Testis (tissue), 3 donors: ENCODE measurements around the gene RIN1. TPM values are rescaled to one million over a fixed set of nuclear protein-coding genes. Genes with fewer than 3 reads are reported as not detected.
A peak's percentile ranks its signal among the peaks of the same experiment; 100 is the strongest.

Source experiments
- DNase-seq: peaks from one replicate; pipeline ENCODE4 v3.0.0-alpha.2; 2019
- H3K27ac ChIP-seq, 2 donors: fragments of 200-600 bp; sonication (generic); one replicate each; pipeline ENCODE4 v1.5.1; 2019
- H3K27me3 ChIP-seq: fragments of 200-600 bp; sonication (generic); one replicate; pipeline ENCODE4 v1.5.1; 2019
- H3K36me3 ChIP-seq: fragments of 200-600 bp; sonication (generic); one replicate; pipeline ENCODE4 v1.5.1; 2017; ENCODE audit warnings: low read depth; ENCODE audit errors: missing control alignments
- H3K4me1 ChIP-seq: fragments of 200-600 bp; sonication (generic); one replicate; pipeline ENCODE4 v1.5.1; 2019
- H3K4me3 ChIP-seq, 2 donors: fragments of 200-600 bp; sonication (generic); one replicate each; pipeline ENCODE4 v1.5.1; 2017 to 2019
- H3K9me3 ChIP-seq: fragments of 200-600 bp; sonication (generic); one replicate; pipeline ENCODE4 v1.5.1; 2017
- POLR2A ChIP-seq: fragments of 450-650 bp; IDR thresholded peaks from one replicate; pipeline ENCODE4 v1.6.1; 2017; ENCODE audit warnings: antibody characterized with exemption, mild to moderate bottlenecking, moderate library complexity
- WGBS, 2 donors: methylation state at CpG; one replicate each; pipeline ENCODE4 v1.1.5; 2018; 5-methylcytosine and 5-hydroxymethylcytosine counted together
- intact Hi-C: fragments of 100-400 bp; cut with DNase I; formaldehyde crosslinking; loops from one replicate; pipeline ENCODE4 v1.15.1; 2023; ENCODE audit warnings: low total_unique reads
- polyA plus RNA-seq: library from polyadenylated mRNA; stranded (reverse); fragments of 350-450 nt; fragmentation: Illumina TruSeq; extraction: RNeasy Lipid Tissue Mini Kit (QIAGEN cat#74804); gene quantifications from one replicate; pipeline ENCODE4 v1.2.3, GENCODE V29; 2014; ENCODE audit warnings: low read depth, low replicate concordance; ENCODE audit not compliant: insufficient read depth
- total RNA-seq, 2 donors: library from RNA; depleted of rRNA; stranded (reverse); fragments of >200 nt; gene quantifications; one replicate each; pipeline ENCODE4 v1.2.3, GENCODE V29; 2016
- TF ChIP-seq, protein P1 (sequence below), 3 experiments: fragments of 450-650 bp in 2 of 3; fragments of 200-600 bp in 1 of 3; sonication (generic) in 1 of 3; IDR thresholded peaks; one replicate each; pipeline ENCODE4 v1.5.1; 2016 to 2019; ENCODE audit warnings: antibody characterized with exemption in 3 of 3, mild to moderate bottlenecking in 2 of 3, moderate library complexity in 1 of 3

The RIN1 gene
- total and polyA plus RNA-seq, 3 donors from 2014 or later, result 4.7 to 8.5 (median 8.2) TPM

DNA sequence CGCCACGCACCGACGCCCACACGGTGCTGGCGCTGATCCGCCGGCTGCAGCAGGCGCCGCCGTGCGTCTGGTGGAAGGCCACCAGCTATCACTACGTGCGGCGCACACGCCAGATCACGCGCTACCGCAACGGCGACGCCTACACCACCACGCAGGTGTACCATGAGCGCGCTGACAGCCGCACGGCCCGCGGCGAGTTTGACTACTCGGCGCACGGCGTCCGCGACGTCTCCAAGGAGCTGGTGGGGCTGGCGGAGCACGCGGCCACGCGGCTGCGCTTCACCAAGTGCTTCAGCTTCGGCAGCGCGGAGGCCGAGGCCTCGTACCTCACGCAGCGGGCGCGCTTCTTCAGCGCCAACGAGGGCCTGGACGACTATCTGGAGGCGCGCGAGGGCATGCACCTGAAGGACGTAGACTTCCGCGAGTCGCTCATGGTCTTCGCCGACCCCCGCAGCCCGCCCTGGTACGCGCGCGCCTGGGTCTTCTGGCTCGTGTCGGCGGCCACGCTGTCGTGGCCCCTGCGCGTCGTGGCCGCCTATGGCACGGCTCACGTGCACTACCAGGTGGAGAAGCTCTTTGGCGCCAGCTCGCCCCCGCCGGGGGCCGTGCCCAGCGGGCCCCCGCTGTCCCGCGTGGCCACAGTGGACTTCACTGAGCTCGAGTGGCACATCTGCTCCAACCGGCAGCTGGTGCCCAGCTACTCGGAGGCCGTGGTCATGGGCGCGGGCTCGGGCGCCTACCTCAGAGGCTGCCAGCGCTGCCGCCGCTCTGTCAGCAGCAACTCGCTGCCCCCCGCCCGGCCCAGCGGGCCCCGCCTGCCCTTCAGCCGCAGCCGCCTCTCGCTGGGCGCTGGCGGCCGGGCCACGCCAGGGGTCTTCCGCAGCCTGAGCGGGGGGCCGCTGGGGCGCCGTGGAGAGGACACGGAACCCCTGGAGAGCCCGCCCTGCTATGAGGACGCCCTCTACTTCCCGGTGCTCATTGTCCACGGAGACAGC, 41.3 kb downstream of the RIN1 start:
- Histone ChIP-seq H3K27ac (no peak overlapping the region), H3K36me3 (no peaks in the 10 kb centered on the region), H3K4me1 (peaks cover 8% of the 10 kb centered on the region), H3K4me3 (peak overlapping the region; percentile 15 to 26), H3K27me3 (no peaks in the 10 kb centered on the region), H3K9me3 (no peaks in the 10 kb centered on the region)
- no peak for DNase-seq
- WGBS, 2 donors, result 64 to 74% methylated on average over 13 to 114 of the region's 123 CpGs
- TF ChIP-seq, protein P1, sequence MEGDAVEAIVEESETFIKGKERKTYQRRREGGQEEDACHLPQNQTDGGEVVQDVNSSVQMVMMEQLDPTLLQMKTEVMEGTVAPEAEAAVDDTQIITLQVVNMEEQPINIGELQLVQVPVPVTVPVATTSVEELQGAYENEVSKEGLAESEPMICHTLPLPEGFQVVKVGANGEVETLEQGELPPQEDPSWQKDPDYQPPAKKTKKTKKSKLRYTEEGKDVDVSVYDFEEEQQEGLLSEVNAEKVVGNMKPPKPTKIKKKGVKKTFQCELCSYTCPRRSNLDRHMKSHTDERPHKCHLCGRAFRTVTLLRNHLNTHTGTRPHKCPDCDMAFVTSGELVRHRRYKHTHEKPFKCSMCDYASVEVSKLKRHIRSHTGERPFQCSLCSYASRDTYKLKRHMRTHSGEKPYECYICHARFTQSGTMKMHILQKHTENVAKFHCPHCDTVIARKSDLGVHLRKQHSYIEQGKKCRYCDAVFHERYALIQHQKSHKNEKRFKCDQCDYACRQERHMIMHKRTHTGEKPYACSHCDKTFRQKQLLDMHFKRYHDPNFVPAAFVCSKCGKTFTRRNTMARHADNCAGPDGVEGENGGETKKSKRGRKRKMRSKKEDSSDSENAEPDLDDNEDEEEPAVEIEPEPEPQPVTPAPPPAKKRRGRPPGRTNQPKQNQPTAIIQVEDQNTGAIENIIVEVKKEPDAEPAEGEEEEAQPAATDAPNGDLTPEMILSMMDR (IDR thresholded peaks at IDR 0.05), result no peak
- TF ChIP-seq POLR2A, result no peak
- intact Hi-C loops, result no loop called here

DNA sequence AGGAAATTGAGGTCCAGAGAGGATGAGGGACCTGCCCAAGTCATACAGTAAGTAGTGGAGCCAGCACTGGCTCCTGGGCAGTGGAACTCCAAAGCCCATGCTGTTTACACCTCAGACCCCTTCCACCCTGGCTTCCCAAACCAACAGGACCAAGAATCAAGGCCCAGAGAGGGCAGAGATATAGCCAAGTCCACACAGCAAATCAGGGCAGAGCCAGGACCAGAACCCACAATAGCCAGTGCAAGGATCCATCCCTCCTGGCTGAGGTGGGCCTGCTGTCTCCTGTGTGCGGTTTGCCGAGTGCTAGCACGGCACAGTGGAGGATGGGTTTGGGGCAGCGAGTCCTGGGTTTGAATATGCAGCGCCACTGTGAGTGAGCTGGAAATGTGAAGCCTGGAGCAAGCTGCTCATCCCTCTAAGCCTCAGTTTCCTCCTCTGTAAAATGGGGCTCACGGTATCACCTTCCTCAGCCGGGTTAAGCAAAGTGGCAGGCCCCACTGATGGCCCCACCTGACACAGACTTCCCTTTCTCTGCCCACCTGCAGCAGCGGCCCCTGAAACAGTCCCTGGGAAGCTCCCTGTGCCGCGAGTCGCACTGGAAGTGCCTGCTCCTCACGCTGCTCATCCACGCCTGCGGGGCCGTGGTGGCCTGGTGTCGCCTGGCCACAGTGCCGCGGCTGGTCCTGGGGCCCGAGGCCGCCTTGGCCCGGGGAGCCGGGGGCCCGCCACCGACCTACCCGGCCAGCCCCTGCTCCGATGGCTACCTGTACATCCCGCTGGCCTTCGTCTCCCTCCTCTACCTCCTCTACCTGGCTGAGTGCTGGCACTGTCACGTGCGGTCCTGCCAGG, 42.2 kb downstream of the RIN1 start:
- 68 to 74% methylated on average over 5 to 30 of the region's 30 CpGs for WGBS, 2 donors
- TF ChIP-seq POLR2A, result no peak
- TF ChIP-seq, protein P1 (IDR thresholded peaks at IDR 0.05), result no peak
- DNase-seq, result no peak
- Histone ChIP-seq H3K27ac (no peak overlapping the region), H3K36me3 (no peaks in the 10 kb centered on the region), H3K27me3 (no peaks in the 10 kb centered on the region), H3K4me3 (peak overlapping the region; percentile 15 to 26), H3K4me1 (peaks cover 12% of the 10 kb centered on the region), H3K9me3 (no peaks in the 10 kb centered on the region)
- intact Hi-C loops, result no loop called here

DNA sequence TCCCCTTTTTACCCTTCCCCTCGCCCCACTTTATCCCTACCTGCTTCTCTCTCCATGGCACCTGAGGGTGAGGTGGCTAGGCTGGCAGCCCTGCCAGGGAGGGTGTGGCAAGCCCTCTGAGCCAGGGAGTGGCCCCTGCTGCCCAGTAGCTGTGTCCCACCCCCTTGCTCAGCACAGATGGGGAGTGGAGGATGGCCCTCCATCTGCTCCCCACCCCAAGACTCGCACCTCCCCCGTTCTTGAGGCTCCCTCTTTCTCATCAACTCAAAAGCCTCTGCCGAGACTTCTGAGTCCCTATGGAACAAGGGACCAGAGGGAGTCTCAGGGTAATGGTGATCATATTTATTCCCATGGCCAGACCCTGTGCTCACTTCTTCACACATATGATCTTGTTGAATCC, 42.9 kb downstream of the RIN1 start:
- 56 to 73% methylated on average over 4 of the region's 4 CpGs for WGBS, 2 donors
- H3K36me3 ChIP-seq, result no peaks in the 10 kb centered on the region
- intact Hi-C loops, result no loop called here
- no peaks in the 10 kb centered on the region for H3K27me3 ChIP-seq
- H3K9me3 ChIP-seq, result no peaks in the 10 kb centered on the region
- H3K4me3 ChIP-seq, result no peak overlapping the region
- DNase-seq, result no peak
- no peak overlapping the region for H3K27ac ChIP-seq
- TF ChIP-seq POLR2A, result no peak
- TF ChIP-seq, protein P1 (IDR thresholded peaks at IDR 0.05), result no peak
- peaks cover 12% of the 10 kb centered on the region for H3K4me1 ChIP-seq

DNA sequence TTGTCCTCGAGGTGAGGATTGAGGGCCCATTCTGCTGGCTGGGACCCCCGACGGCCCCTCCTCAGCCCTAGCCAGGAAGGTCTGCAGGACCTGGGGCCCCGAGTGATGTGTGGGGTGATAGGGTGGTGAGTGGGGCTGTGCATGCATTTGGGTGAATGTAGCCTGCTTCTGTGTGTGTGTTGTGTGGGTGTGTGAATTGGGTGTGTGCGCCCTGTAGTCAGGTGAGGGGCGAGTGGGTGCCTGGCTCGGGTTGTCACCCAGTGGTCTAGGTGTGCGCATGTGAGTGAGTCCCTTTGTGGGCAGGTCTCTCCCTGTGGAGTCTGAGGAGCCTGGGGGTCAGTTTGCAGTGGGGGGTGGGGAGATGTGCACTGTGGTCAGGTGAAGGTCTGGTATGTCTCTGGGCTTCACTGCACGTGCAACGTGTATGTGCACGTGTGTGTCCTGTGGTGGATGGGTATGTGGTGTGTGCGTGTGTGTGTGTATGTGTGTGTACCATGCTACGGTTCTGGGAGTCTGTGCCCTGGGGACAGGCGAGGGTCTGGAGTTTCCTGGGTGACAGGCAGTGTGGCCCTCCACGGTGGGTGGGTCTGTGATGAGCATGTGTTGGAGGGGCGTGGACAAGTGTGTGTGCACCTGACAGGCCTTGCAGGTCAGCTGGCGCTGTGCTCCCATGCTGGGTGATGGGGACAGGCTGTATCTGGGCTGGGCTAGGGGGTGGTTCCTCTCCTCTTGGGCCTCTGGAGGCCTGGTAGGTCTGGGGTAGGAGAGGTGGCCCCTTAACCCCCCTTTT, 43.5 kb downstream of the RIN1 start:
- no peaks in the 10 kb centered on the region for H3K36me3 ChIP-seq
- no peak overlapping the region for H3K27ac ChIP-seq
- no peaks in the 10 kb centered on the region for H3K9me3 ChIP-seq
- no peak for DNase-seq
- intact Hi-C loops, result no loop called here
- H3K4me1 ChIP-seq, result peaks cover 18% of the 10 kb centered on the region
- WGBS, 2 donors, result 27 to 44% methylated on average over 11 to 17 of the region's 17 CpGs
- no peak for TF ChIP-seq POLR2A
- TF ChIP-seq, protein P1 (IDR thresholded peaks at IDR 0.05), result no peak
- H3K4me3 ChIP-seq, result no peak overlapping the region
- H3K27me3 ChIP-seq, result no peaks in the 10 kb centered on the region
